ENCODE data around the gene EPHB1.
"Not testable (repeated sequence)": the region's sequence is repeated elsewhere in the genome, so short reads cannot be mapped to it uniquely, and the experiment has no call there.

EPHB1 gene

DNA sequence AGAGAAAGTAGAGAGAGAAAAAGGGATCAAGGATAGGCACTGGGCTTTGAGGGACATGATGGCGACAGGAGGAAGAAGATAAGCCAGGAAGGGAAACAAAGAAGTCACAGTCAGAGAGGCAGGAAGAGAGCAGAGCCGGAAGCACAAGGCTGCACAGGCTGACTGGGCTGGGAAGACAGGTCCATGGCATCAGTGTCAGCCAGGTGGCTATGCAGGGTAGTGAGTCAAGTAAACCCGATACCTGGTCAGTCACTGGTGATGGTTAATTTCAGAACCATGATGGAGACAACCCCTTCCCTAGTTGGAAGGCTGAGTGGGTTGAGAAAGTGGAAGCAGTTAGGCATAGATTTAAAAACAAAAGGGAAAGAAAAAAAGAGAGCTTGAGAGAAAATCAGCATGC, 203.8 kb downstream of the EPHB1 start:
- TF ChIP-seq, protein P1, sequence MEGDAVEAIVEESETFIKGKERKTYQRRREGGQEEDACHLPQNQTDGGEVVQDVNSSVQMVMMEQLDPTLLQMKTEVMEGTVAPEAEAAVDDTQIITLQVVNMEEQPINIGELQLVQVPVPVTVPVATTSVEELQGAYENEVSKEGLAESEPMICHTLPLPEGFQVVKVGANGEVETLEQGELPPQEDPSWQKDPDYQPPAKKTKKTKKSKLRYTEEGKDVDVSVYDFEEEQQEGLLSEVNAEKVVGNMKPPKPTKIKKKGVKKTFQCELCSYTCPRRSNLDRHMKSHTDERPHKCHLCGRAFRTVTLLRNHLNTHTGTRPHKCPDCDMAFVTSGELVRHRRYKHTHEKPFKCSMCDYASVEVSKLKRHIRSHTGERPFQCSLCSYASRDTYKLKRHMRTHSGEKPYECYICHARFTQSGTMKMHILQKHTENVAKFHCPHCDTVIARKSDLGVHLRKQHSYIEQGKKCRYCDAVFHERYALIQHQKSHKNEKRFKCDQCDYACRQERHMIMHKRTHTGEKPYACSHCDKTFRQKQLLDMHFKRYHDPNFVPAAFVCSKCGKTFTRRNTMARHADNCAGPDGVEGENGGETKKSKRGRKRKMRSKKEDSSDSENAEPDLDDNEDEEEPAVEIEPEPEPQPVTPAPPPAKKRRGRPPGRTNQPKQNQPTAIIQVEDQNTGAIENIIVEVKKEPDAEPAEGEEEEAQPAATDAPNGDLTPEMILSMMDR (IDR thresholded peaks at IDR 0.05; ENCODE audit: low read depth, low read length), result no peak
- Histone ChIP-seq H3K4me1 (no peaks in the 10 kb centered on the region), H3K4me3 (ENCODE audit: low read depth, low read length) (no peak overlapping the region), H3K36me3 (no peaks in the 10 kb centered on the region), H3K27me3 (no peaks in the 10 kb centered on the region), H3K9me3 (no peaks in the 10 kb centered on the region; the same call in 1 of the 2 replicates)
- DNase-seq, result no peak

DNA sequence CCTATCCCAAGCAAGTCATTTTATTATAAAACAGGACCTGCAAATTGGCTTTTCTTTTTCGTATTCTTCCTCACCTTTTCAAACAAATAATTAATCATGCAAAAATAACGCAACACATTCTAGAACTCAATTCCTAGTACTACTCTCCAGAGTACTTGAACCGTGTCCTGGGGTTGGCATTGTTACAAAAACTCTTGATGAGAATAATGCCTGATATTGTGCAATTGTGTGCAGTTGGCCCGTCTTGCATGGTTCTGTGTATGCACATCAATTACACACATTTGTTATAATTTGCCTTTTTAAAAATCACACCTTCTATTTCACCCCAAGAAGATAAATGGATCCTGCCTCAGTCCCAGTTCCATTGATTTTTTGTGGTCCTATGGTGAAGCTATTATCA, 205.4 kb downstream of the EPHB1 start:
- H3K9me3 ChIP-seq, result no peaks in the 10 kb centered on the region; the same call in 1 of the 2 replicates
- DNase-seq, result no peak
- H3K4me1 ChIP-seq, result no peaks in the 10 kb centered on the region
- H3K36me3 ChIP-seq, result no peaks in the 10 kb centered on the region
- TF ChIP-seq, protein P1 (IDR thresholded peaks at IDR 0.05; ENCODE audit: low read depth, low read length), result no peak
- no peaks in the 10 kb centered on the region for H3K27me3 ChIP-seq
- H3K4me3 ChIP-seq (ENCODE audit: low read depth, low read length), result no peak overlapping the region

DNA sequence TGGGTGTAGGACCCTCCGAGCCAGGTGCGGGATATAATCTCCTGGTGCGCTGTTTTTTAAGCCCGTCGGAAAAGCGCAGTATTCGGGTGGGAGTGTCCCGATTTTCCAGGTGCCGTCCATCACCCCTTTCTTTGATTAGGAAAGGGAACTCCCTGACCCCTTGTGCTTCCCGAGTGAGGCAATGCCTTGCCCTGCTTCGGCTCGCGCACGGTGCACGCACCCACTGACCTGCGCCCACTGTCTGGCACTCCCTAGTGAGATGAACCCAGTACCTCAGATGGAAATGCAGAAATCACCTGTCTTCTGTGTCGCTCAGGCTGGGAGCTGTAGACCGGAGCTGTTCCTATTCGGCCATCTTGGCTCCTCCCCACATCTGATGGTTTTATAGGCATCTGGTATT, 210.6 kb downstream of the EPHB1 start:
- not testable (repeated sequence) for H3K27me3 ChIP-seq; H3K36me3 ChIP-seq; H3K4me1 ChIP-seq; DNase-seq; H3K4me3 ChIP-seq (ENCODE audit: low read depth, low read length); H3K9me3 ChIP-seq

DNA sequence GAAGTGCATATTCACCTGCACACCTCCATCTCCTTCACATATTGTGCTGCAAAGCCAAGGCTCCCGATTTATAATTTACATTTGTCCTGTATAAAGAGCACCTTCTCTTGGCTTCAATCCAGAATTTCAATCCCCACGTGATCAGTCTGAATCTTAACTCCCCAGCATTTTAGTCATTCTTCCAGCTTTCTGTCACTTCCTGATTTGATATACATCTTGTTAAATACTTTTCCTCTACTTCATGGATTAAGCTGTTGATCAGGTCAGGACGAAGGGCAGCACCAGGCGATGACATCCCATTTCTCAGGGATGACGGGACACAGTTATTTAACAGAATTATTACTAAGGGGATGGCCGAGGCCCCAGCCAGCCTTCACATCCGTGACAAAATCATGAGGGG, 212.5 kb downstream of the EPHB1 start:
- Histone ChIP-seq H3K27me3 (no peaks in the 10 kb centered on the region), H3K4me1 (no peaks in the 10 kb centered on the region), H3K4me3 (ENCODE audit: low read depth, low read length) (no peak overlapping the region), H3K9me3 (no peaks in the 10 kb centered on the region), H3K36me3 (no peaks in the 10 kb centered on the region)
- DNase-seq, result no peak
- TF ChIP-seq, protein P1 (IDR thresholded peaks at IDR 0.05; ENCODE audit: low read depth, low read length), result no peak

DNA sequence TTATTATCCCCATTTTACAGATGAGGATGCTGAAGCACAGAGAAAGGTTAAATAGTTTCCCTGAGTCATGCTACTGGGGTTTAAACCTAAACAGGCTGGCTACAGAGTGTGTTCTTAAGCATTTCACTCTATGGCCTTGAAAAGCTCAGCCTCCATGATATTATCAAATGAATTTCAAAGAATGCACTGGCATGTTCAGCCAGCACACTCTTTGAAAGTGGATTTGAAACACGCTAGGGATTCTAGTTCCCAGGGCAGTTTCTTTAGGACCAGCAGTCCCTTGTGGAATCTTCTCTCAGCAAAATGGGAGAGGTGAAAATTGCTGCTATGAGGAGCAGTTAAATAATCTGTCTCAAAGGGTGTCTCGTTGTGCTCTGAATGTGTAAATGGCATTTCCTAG, 213.3 kb downstream of the EPHB1 start:
- no peak overlapping the region for H3K4me3 ChIP-seq (ENCODE audit: low read depth, low read length)
- H3K9me3 ChIP-seq, result no peaks in the 10 kb centered on the region
- no peaks in the 10 kb centered on the region for H3K36me3 ChIP-seq
- no peaks in the 10 kb centered on the region for H3K4me1 ChIP-seq
- no peak for DNase-seq
- TF ChIP-seq, protein P1 (IDR thresholded peaks at IDR 0.05; ENCODE audit: low read depth, low read length), result no peak
- H3K27me3 ChIP-seq, result no peaks in the 10 kb centered on the region

DNA sequence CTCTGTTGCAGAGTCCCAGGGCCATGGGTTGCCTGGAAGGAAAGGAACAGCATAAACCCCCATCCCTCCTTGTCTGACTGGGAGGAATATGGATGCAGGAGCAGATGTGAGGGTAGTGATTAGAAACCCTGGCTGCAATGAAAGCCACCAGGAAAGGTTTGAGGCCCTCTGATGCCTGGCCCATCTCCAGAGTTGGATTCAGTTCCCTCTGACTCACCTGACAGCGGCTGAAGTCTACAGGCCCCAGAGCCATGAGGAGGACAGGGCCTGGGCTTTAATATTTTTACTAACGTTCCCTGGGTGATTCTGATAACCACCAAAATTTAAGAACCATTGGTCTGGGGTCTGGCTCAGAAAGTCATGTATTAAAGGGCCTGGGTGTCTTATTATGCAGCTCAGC, 214.0 kb downstream of the EPHB1 start:
- no peaks in the 10 kb centered on the region for H3K36me3 ChIP-seq
- TF ChIP-seq, protein P1 (IDR thresholded peaks at IDR 0.05; ENCODE audit: low read depth, low read length), result no peak
- H3K4me3 ChIP-seq (ENCODE audit: low read depth, low read length), result no peak overlapping the region
- H3K9me3 ChIP-seq, result no peaks in the 10 kb centered on the region
- H3K27me3 ChIP-seq, result no peaks in the 10 kb centered on the region
- no peaks in the 10 kb centered on the region for H3K4me1 ChIP-seq
- DNase-seq, result no peak

DNA sequence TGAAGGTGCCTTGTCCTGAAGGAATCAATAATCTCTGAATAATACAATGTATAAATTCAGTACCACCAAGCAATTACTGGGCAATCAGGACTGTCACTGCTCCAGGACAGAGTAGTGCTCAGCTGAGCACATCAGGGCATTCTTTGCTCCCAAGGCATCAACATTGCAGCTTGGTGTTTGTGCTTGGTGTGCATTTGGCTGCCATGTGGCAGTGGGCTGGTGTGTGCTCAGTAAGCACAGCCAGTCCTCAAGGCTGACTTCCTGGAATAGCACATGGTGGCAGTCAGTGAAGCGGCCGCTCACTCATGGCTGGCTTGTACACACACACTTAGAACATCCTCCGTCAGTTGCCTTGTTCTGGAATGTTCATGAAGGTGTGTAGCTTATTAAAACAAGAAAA, 217.0 kb downstream of the EPHB1 start:
- Histone ChIP-seq H3K4me3 (ENCODE audit: low read depth, low read length) (no peak overlapping the region), H3K27me3 (no peaks in the 10 kb centered on the region), H3K4me1 (no peaks in the 10 kb centered on the region), H3K9me3 (no peaks in the 10 kb centered on the region), H3K36me3 (no peaks in the 10 kb centered on the region)
- TF ChIP-seq, protein P1 (IDR thresholded peaks at IDR 0.05; ENCODE audit: low read depth, low read length), result no peak
- DNase-seq, result no peak
